Caco-2 (cell line): ENCODE measurements around the gene DLD. TPM values are rescaled to one million over a fixed set of nuclear protein-coding genes. Genes with fewer than 3 reads are reported as not detected.

Experiments
- BruUV-seq: library from RNA; stranded (reverse); fragments of 400-500 nt; replicated peaks from 2 replicates; lab custom pipeline; 2021; lab: Mats Ljungman, UMichigan
- CTCF ChIA-PET: fragments of 300-600 bp; sonication (Branson Sonifier 250); formaldehyde crosslinking; loops from one replicate; lab custom pipeline; 2022; ENCODE audit warnings: antibody characterized with exemption; lab: Charles Lee
- POLR2A ChIA-PET: fragments of 300-600 bp; sonication (Branson Sonifier 250); formaldehyde crosslinking; loops from one replicate; lab custom pipeline; 2022; ENCODE audit warnings: antibody characterized with exemption; lab: Charles Lee
- DNase-seq, 2 experiments: peaks; one replicate each; pipeline versions ENCODE4 v3.0.0 to v3.0.0-alpha.2; 2020 to 2022
- H3K27me3 ChIP-seq: replicated peaks from 2 replicates; pipeline ENCODE4 v1.6.0; 2011; ENCODE audit warnings: low read length; ENCODE audit not compliant: control insufficient read depth, insufficient read depth
- H3K36me3 ChIP-seq: 2 replicates; pipeline ENCODE4 v1.5.1; 2011; ENCODE audit warnings: low read length; ENCODE audit not compliant: control insufficient read depth, insufficient read depth
- H3K4me1 ChIP-seq: fragments of 250-450 bp; sonication (Bioruptor Pico); 2 replicates; pipeline ENCODE4 v1.5.1; 2020; ENCODE audit warnings: mild to moderate bottlenecking
- H3K4me3 ChIP-seq: 2 replicates; pipeline ENCODE4 v1.5.1; 2011; ENCODE audit warnings: low read depth, mild to moderate bottlenecking, control low read depth, low read length
- H3K9me3 ChIP-seq: fragments of 250-450 bp; sonication (Bioruptor Pico); 2 replicates; pipeline ENCODE4 v1.5.1; 2020; ENCODE audit warnings: mild to moderate bottlenecking, moderate library complexity
- H3K27ac Mint-ChIP-seq: one replicate; pipeline ENCODE4 v1.8.0; 2022; ENCODE audit warnings: mixed read lengths; ENCODE audit not compliant: unreplicated experiment
- H3K27me3 Mint-ChIP-seq: one replicate; pipeline ENCODE4 v1.8.0; 2022; ENCODE audit warnings: mixed read lengths; ENCODE audit not compliant: insufficient read depth, unreplicated experiment
- H3K36me3 Mint-ChIP-seq: one replicate; pipeline ENCODE4 v1.8.0; 2022; ENCODE audit warnings: mild to moderate bottlenecking, mixed read lengths; ENCODE audit not compliant: insufficient read depth, unreplicated experiment
- H3K4me1 Mint-ChIP-seq: one replicate; pipeline ENCODE4 v1.8.0; 2022; ENCODE audit warnings: low read depth, mixed read lengths; ENCODE audit not compliant: unreplicated experiment
- H3K4me3 Mint-ChIP-seq: one replicate; pipeline ENCODE4 v1.8.0; 2022; ENCODE audit warnings: mild to moderate bottlenecking, moderate library complexity, mixed read lengths; ENCODE audit not compliant: unreplicated experiment
- H3K9me3 Mint-ChIP-seq: one replicate; pipeline ENCODE4 v1.8.0; 2022; ENCODE audit warnings: mixed read lengths; ENCODE audit not compliant: unreplicated experiment
- CTCF ChIP-seq, 2 experiments: fragments of 200-600 bp in 1 of 2; IDR thresholded peaks; 1 replicate in 1 of 2; 2 replicates in 1 of 2; pipeline versions ENCODE4 v1.5.1 to v1.8.0; 2011 to 2022; ENCODE audit warnings: antibody characterized with exemption in 1 of 2, control low read depth in 1 of 2, inconsistent platforms in 1 of 2, low read depth in 1 of 2, low read length in 1 of 2, mild to moderate bottlenecking in 1 of 2, moderate library complexity in 1 of 2; ENCODE audit not compliant: insufficient read depth in 1 of 2, severe bottlenecking in 1 of 2, unreplicated experiment in 1 of 2
- intact Hi-C: fragments of 100-400 bp; cut with micrococcal nuclease; formaldehyde crosslinking; loops from one replicate; pipeline ENCODE4 v1.10.0; 2022; ENCODE audit not compliant: unreplicated experiment
- total RNA-seq: library from RNA; stranded (reverse); gene quantifications from 2 replicates; pipeline ENCODE4 v1.2.3, GENCODE V29; 2022

The DLD gene
- total RNA-seq, 1 experiment from 2014 or later, result 141 TPM

GRCh38 chr7:107946451-107946850 is 55.5 kb downstream of the DLD start:
- DNase-seq, result no peak
- H3K27me3 ChIP-seq, result no peaks in the 10 kb centered on the region
- intact Hi-C loops, result no loop called here
- peaks cover 48% of the 10 kb centered on the region for H3K4me1 Mint-ChIP-seq
- H3K4me1 ChIP-seq, result peaks cover 35% of the 10 kb centered on the region
- no TSS peak for BruUV-seq
- no peaks in the 10 kb centered on the region for H3K27me3 Mint-ChIP-seq
- H3K4me3 ChIP-seq, result no peak overlapping the region
- no peaks in the 10 kb centered on the region for H3K9me3 Mint-ChIP-seq
- ChIA-PET POLR2A (no interaction called here), CTCF (no interaction called here)
- no peak overlapping the region for H3K4me3 Mint-ChIP-seq
- H3K36me3 ChIP-seq, result peaks cover 8% of the 10 kb centered on the region
- no peaks in the 10 kb centered on the region for H3K9me3 ChIP-seq
- H3K27ac Mint-ChIP-seq, result peak overlapping the region; percentile 35
- H3K36me3 Mint-ChIP-seq, result peaks cover 98% of the 10 kb centered on the region
- TF ChIP-seq CTCF (IDR thresholded peaks at IDR 0.05; ENCODE audit: insufficient read depth in 1 of 2, low read depth in 1 of 2, low read length in 1 of 2, severe bottlenecking in 1 of 2, unreplicated experiment in 1 of 2), result no peak

GRCh38 chr7:107946881-107947280 is 55.9 kb downstream of the DLD start:
- H3K4me3 ChIP-seq, result no peak overlapping the region
- Mint-ChIP-seq H3K36me3 (peaks cover 98% of the 10 kb centered on the region), H3K27me3 (no peaks in the 10 kb centered on the region), H3K27ac (peak overlapping the region; percentile 35), H3K9me3 (no peaks in the 10 kb centered on the region), H3K4me3 (no peak overlapping the region), H3K4me1 (peaks cover 52% of the 10 kb centered on the region)
- no peak for TF ChIP-seq CTCF (IDR thresholded peaks at IDR 0.05; ENCODE audit: insufficient read depth in 1 of 2, low read depth in 1 of 2, low read length in 1 of 2, severe bottlenecking in 1 of 2, unreplicated experiment in 1 of 2)
- intact Hi-C loops, result no loop called here
- CTCF ChIA-PET, result no interaction called here
- DNase-seq, result no peak
- H3K4me1 ChIP-seq, result peaks cover 39% of the 10 kb centered on the region
- no peaks in the 10 kb centered on the region for H3K27me3 ChIP-seq
- H3K36me3 ChIP-seq, result peaks cover 11% of the 10 kb centered on the region
- no peaks in the 10 kb centered on the region for H3K9me3 ChIP-seq
- no TSS peak for BruUV-seq
- POLR2A ChIA-PET, result no interaction called here

GRCh38 chr7:107948645-107949442 is 57.9 kb downstream of the DLD start:
- BruUV-seq, result no TSS peak
- H3K36me3 ChIP-seq, result peaks cover 13% of the 10 kb centered on the region
- intact Hi-C loops, result no loop called here

More at GRCh38 chr7:107948645-107949442, 57.9 kb downstream of the DLD start:
- H3K4me1 Mint-ChIP-seq, result peaks cover 61% of the 10 kb centered on the region
- peak; percentile 49 to 59 for DNase-seq
- no peaks in the 10 kb centered on the region for H3K27me3 Mint-ChIP-seq
- H3K4me1 ChIP-seq, result peaks cover 57% of the 10 kb centered on the region
- peaks cover 99% of the 10 kb centered on the region for H3K36me3 Mint-ChIP-seq
- ChIA-PET CTCF (interaction anchor here (0.7 to 0.9 kb wide), 3 partner anchors 34 to 197 kb away, joined by 3 to 8 read pairs (median 3); no protein-coding TSS in a partner anchor), POLR2A (interaction anchor here (0.7 to 0.9 kb wide), 2 partner anchors 57 to 74 kb away, joined by 3 to 5 read pairs; no protein-coding TSS in a partner anchor)
- peak overlapping the region; percentile 28 for H3K4me3 Mint-ChIP-seq
- no peaks in the 10 kb centered on the region for H3K9me3 ChIP-seq
- no peak overlapping the region for H3K4me3 ChIP-seq
- no peaks in the 10 kb centered on the region for H3K27me3 ChIP-seq
- TF ChIP-seq CTCF (IDR thresholded peaks at IDR 0.05; ENCODE audit: insufficient read depth in 1 of 2, low read depth in 1 of 2, low read length in 1 of 2, severe bottlenecking in 1 of 2, unreplicated experiment in 1 of 2), result no peak
- no peaks in the 10 kb centered on the region for H3K9me3 Mint-ChIP-seq
- peak overlapping the region; percentile 56 for H3K27ac Mint-ChIP-seq
